GM18951 (cell line): Measurements from ENCODE around the gene OR6C6.
"Not testable (repeated sequence)": the region's sequence is repeated elsewhere in the genome, so short reads cannot be mapped to it uniquely, and the experiment has no call there.

ENCODE experiments used
- POLR2A ChIP-seq: IDR thresholded peaks from 4 replicates; pipeline ENCODE4 v1.6.1; 2011; ENCODE audit warnings: mild to moderate bottlenecking; ENCODE audit not compliant: insufficient read length, insufficient read depth; ENCODE audit errors: extremely low read depth
- in situ Hi-C: fragments of 300-500 bp; cut with MboI; formaldehyde crosslinking; loops from one replicate; pipeline ENCODE4 v1.12.0; 2022; ENCODE audit warnings: low sequenced_read_pairs, mixed read lengths, inconsistent platforms; ENCODE audit not compliant: unreplicated experiment

The OR6C6 gene

GRCh38 chr12:55296469-55296868 lies at the start of gene OR6C6:
OR6C6 (minus strand) TSS chr12:55296569; CDS start chr12:55295232, 1,337 bp downstream.
- in situ Hi-C loops: no loop called here
- TF ChIP-seq POLR2A: no peak

GRCh38 chr12:55336002-55336401 lies 39.6 kb upstream of the OR6C6 start:
- no peak for TF ChIP-seq POLR2A
- in situ Hi-C loops: no loop called here

- in situ Hi-C loops: no loop called here
Measured at GRCh38 chr12:55330446-55330845, 34.1 kb upstream of the OR6C6 start, which contains the start of gene OR6C3. OR6C3 (plus strand) TSS chr12:55330746; CDS start chr12:55331701, 955 bp downstream.

GRCh38 chr12:55325801-55326200 lies 29.4 kb upstream of the OR6C6 start:
- in situ Hi-C loops: not testable (repeated sequence)

More at GRCh38 chr12:55330446-55330845, 34.1 kb upstream of the OR6C6 start, which contains the start of gene OR6C3:
- TF ChIP-seq POLR2A: no peak

- in situ Hi-C loops: no loop called here
- no peak for TF ChIP-seq POLR2A
Measured at GRCh38 chr12:55320201-55320600, 23.8 kb upstream of the OR6C6 start.

- no peak for TF ChIP-seq POLR2A
- in situ Hi-C loops: no loop called here
Measured at GRCh38 chr12:55314043-55314442, 17.7 kb upstream of the OR6C6 start, which contains the start of gene OR6C1. OR6C1 (plus strand) TSS chr12:55314343; CDS start chr12:55320600, 6,257 bp downstream.

- in situ Hi-C loops: no loop called here
- no peak for TF ChIP-seq POLR2A
Measured at GRCh38 chr12:55289999-55290398, 6.4 kb downstream of the OR6C6 start.

GRCh38 chr12:55280991-55281390 lies 15.4 kb downstream of the OR6C6 start:
- no peak for TF ChIP-seq POLR2A
- in situ Hi-C loops: no loop called here

- no peak for TF ChIP-seq POLR2A
- in situ Hi-C loops: no loop called here
Measured at GRCh38 chr12:55258303-55258702, 38.1 kb downstream of the OR6C6 start.

GRCh38 chr12:55256831-55257230 lies 39.5 kb downstream of the OR6C6 start:
- in situ Hi-C loops: no loop called here
- no peak for TF ChIP-seq POLR2A

GRCh38 chr12:55253281-55253680 lies 43.1 kb downstream of the OR6C6 start:
- no peak for TF ChIP-seq POLR2A
- in situ Hi-C loops: no loop called here

GRCh38 chr12:55250944-55251343 lies 45.4 kb downstream of the OR6C6 start:
- TF ChIP-seq POLR2A: no peak
- in situ Hi-C loops: no loop called here

GRCh38 chr12:55246159-55246558 lies 50.2 kb downstream of the OR6C6 start:
- in situ Hi-C loops: no loop called here
- TF ChIP-seq POLR2A: no peak

- TF ChIP-seq POLR2A: no peak
- in situ Hi-C loops: no loop called here
Measured at GRCh38 chr12:55244309-55244708, 52.1 kb downstream of the OR6C6 start, which contains the start of gene OR6C74. OR6C74 (plus strand) TSS chr12:55244609; CDS start chr12:55247288, 2,679 bp downstream.
